ENCODE results near the gene OR5K1. TPM values are rescaled to one million over a fixed set of nuclear protein-coding genes. Genes with fewer than 3 reads are reported as not detected.

The OR5K1 gene
- total and polyA plus RNA-seq, 2 of the 8 experiments (the other 6 are each of a cell fraction or from before 2014, with no cell fraction given) = not detected

GRCh38 chr3:98518816-98519215 is 55.8 kb downstream of the OR5K1 start:
- no peak overlapping the region for H2AK5ac ChIP-seq (ENCODE audit: low read depth, low read length)
- H2BK5ac ChIP-seq (ENCODE audit: low read depth, low read length) = no peak overlapping the region
- peaks cover 5% of the 10 kb centered on the region for H3K23me2 ChIP-seq (ENCODE audit: low read depth, low read length)
- peaks cover 8 to 40% of the 10 kb centered on the region in 2 experiments; a peak in 3 of 4 replicates for H3K79me2 ChIP-seq (ENCODE audit: control insufficient read depth in 1 of 2, insufficient read depth in 2 of 2, low read length in 2 of 2)
- no peak overlapping the region for H3K9ac ChIP-seq (replicated peaks in 1 of 4; ENCODE audit: extremely low read depth in 1 of 4, low read depth in 3 of 4, low read length in 3 of 4)
- H3K9me3 ChIP-seq (ENCODE audit: insufficient read depth in 2 of 2, low read depth in 1 of 2, low read length in 1 of 2) = no peaks in the 10 kb centered on the region
- no peak overlapping the region for H3K18ac ChIP-seq (ENCODE audit: extremely low read depth, low read length)
- H3K4me1 ChIP-seq (replicated peaks in 1 of 4; ENCODE audit: control insufficient read depth in 3 of 4, insufficient read depth in 4 of 4, low read length in 3 of 4) = peaks cover 0 to 3% (median 1%) of the 10 kb centered on the region in 4 experiments; a peak in 2 of 7 replicates
- no peak overlapping the region for H3K27ac ChIP-seq (ENCODE audit: low read depth, low read length)
- no peaks in the 10 kb centered on the region for H4K20me1 ChIP-seq (replicated peaks in 1 of 2; ENCODE audit: control insufficient read depth in 1 of 2, insufficient read depth in 2 of 2, low read length in 2 of 2)
- WGBS, 2 experiments (ENCODE audit: extremely low coverage in 1 of 2, insufficient coverage in 1 of 2, insufficient read length in 1 of 2, insufficient replicate concordance in 2 of 2, low coverage in 1 of 2, low lambda C conversion rate in 2 of 2, missing lambda C conversion rate in 1 of 2) = 97% methylated on average over 2 of the region's 2 CpGs; no CpG with 5 or more reads in 1 of the 2 experiments
- FAIRE-seq = no peak
- H3K36me3 ChIP-seq (ENCODE audit: control insufficient read depth in 2 of 4, insufficient read depth in 4 of 4, low read length in 3 of 4) = peaks cover 3 to 41% (median 14%) of the 10 kb centered on the region in 4 experiments; a peak in 5 of 8 replicates
- H2BK12ac ChIP-seq (ENCODE audit: low read depth, low read length) = no peak overlapping the region
- H2BK120ac ChIP-seq (replicated peaks; ENCODE audit: low read depth, low read length) = no peak overlapping the region
- no peak overlapping the region for H3K4me3 ChIP-seq (ENCODE audit: extremely low read depth in 1 of 4, insufficient read depth in 2 of 4, low read depth in 3 of 4, low read length in 4 of 4)
- POLR2A ChIA-PET (ENCODE audit: partially characterized antibody) = no interaction called here
- no peak overlapping the region for H4K8ac ChIP-seq (ENCODE audit: extremely low read depth, insufficient read depth, low read length)
- H4K91ac ChIP-seq (replicated peaks; ENCODE audit: insufficient read length, low read length) = no peak overlapping the region
- H2AFZ ChIP-seq (ENCODE audit: low read length) = no peak overlapping the region
- no peak overlapping the region for H3K23ac ChIP-seq (ENCODE audit: insufficient read length)
- no peaks in the 10 kb centered on the region for H3K27me3 ChIP-seq (replicated peaks in 1 of 4; ENCODE audit: control insufficient read depth in 3 of 4, extremely low read depth in 1 of 4, insufficient read depth in 3 of 4, low read length in 3 of 4)
- DNase-seq (ENCODE audit: low read depth in 1 of 2, low spot score in 2 of 2) = no peak
- CTCF ChIA-PET (ENCODE audit: partially characterized antibody) = no interaction called here
- peaks cover 3% of the 10 kb centered on the region for H3K79me1 ChIP-seq (ENCODE audit: low read depth, low read length)
- H2BK15ac ChIP-seq (ENCODE audit: low read length) = no peak overlapping the region
- H3K4me2 ChIP-seq (ENCODE audit: insufficient read depth in 1 of 2, low read depth in 2 of 2, low read length in 2 of 2) = no peak overlapping the region
- no peak overlapping the region for H2BK20ac ChIP-seq (ENCODE audit: low read length)
- no peak overlapping the region for H3K56ac ChIP-seq (replicated peaks; ENCODE audit: insufficient read length, low read depth, low read length)
- no peak overlapping the region for H3K4ac ChIP-seq (replicated peaks; ENCODE audit: insufficient read length, low read depth, low read length)
- no peak for TF ChIP-seq SP2 (IDR thresholded peaks at IDR 0.05; ENCODE audit: low read length)
- no peak for TF ChIP-seq BCL11A (IDR thresholded peaks at IDR 0.05; ENCODE audit: low read depth in 2 of 2, low read length in 2 of 2)
- no peak for TF ChIP-seq CTCF (IDR thresholded peaks at IDR 0.05; ENCODE audit: control extremely low read depth in 1 of 3, insufficient read depth in 1 of 3, low read depth in 1 of 3, low read length in 3 of 3)
- TF ChIP-seq SP4 (IDR thresholded peaks at IDR 0.05; ENCODE audit: low read length) = no peak
- TF ChIP-seq EZH2 (IDR thresholded peaks at IDR 0.05; ENCODE audit: low read depth, low read length, severe bottlenecking) = no peak
- no peak for TF ChIP-seq CHD1 (IDR thresholded peaks at IDR 0.05; ENCODE audit: low read depth, low read length)
- no peak for TF ChIP-seq MAFK (IDR thresholded peaks at IDR 0.05; ENCODE audit: low read depth, low read length)
- no peak for TF ChIP-seq GABPA (IDR thresholded peaks at IDR 0.05; ENCODE audit: borderline replicate concordance, insufficient read depth, low read length)
- no peak for TF ChIP-seq ASH2L (IDR thresholded peaks at IDR 0.05; ENCODE audit: low read length)
- TF ChIP-seq RXRA (IDR thresholded peaks at IDR 0.05; ENCODE audit: insufficient read depth, low read depth, low read length) = no peak
- no peak for TF ChIP-seq FOSL1 (IDR thresholded peaks at IDR 0.05; ENCODE audit: insufficient read depth, low read depth, low read length)
- H3K14ac ChIP-seq (ENCODE audit: insufficient read length) = no peak overlapping the region
- no peak overlapping the region for H4K5ac ChIP-seq (ENCODE audit: insufficient read length, low read depth, low read length)

All from H1 (cell line).